HTERT RPE-1 (cell line): ENCODE measurements around the gene ZNF366.

Source experiments
- in situ Hi-C: fragments of 300-500 bp; cut with MboI; formaldehyde crosslinking; loops from 4 replicates; pipeline ENCODE4 v1.14.3; 2020; ENCODE audit warnings: low sequenced_read_pairs

The ZNF366 gene

GRCh38 chr5:72448368-72448767 lies 58.8 kb downstream of the ZNF366 start:
- in situ Hi-C loops: no loop called here

GRCh38 chr5:72447751-72448150 lies 59.5 kb downstream of the ZNF366 start:
- in situ Hi-C loops: no loop called here

DNA sequence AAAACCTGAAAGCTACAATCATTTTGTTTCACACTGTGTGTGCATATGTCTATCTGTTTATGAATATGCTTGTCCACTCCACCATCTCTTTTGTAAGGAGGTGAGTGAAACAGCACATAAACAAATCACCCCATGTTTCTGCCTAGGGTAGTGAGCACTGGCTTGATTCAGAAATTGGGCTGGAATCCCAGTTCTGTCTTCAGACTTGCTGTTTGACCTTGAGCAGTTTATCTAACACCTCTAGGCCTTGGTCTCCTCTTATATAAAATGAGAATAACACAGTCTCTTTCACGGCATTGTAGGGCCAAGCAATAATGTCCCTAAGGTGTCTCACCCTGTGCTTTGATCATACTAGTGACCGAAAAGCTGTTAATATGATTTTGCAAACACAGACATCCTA lies 61.2 kb downstream of the ZNF366 start:
- in situ Hi-C loops: no loop called here

- in situ Hi-C loops: no loop called here
Measured at GRCh38 chr5:72443883-72444282, 63.3 kb downstream of the ZNF366 start.

DNA sequence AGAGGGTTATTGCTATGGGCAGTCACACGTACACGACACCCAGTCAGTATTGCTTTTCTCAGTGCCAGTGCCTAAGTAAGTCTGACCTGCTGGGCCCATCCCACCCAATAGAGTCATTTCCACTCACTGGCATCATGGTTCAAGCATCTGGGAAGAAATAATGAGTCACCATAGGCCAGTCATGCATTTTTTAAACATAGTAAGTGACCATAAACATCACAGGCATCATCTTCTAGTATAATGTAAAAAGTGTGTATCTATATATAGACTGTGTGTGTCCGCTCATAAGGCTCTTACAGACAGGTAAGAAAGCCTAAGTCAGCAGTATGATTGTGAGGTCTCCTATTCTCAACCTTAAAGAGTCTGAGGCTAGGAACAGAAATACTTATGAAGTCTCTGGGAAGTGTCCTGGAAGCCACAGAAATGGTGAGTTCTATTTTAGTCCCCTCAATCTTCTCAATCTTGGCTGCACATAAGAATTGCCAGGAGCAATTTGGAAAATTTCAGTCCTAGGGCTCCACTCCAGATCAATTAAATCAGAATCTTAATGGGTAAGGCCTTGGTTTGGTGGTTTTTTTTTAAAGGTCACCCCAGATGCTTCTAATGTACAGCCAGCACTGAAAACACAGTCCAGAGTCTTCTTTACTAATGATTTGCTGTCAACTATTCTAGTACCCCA lies 65.2 kb downstream of the ZNF366 start:
- in situ Hi-C loops: no loop called here

DNA sequence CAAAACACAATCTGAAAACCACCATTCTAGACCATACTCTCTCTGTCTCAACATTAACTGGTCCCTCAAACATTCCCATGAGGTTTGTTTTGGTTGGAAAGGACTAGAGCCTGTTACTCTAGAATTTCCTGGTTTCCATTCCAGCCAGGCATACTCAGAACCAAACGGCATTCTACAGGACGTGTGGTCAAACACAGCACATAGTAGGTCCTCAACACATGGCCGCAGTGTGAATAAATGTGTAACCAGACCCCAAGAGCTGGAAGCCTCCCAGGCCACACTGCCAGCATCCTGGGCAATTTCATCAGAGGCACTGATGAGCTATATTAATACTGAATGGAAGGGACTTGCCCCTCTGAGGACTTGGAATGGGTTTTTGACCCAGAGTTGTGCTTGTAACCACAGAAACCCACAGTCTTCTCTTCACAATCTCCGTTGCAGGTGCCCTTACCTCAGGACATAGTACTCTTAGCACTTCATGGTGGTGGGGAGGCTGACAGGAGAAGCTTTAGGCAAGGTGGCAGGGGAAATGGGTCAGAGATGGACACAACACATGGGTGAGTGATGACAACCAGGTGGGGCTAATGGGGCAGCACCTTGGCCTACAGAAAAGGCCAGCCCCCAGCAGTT lies 66.0 kb downstream of the ZNF366 start:
- in situ Hi-C loops: no loop called here

DNA sequence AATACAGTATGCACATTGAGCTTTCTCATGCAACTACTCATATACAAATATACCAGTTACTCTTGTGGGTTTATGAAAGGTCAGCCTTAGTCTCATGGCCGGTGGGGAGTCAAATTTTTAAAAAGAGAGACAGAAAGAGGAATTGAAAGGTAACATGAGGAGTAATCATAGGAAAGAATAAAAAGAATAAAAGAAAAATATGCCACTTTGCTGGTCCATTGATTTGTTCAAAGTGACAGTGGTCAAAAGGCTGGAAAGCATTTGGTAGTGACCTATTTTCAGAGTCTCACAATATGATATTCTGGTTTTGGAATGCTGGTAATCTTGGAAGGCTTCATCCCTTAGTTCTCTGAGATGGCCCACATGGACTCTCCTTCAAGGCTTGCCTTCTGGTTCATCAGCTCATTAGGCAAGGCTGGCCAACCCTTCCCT lies 67.0 kb downstream of the ZNF366 start:
- in situ Hi-C loops: no loop called here

- in situ Hi-C loops: no loop called here
Measured at GRCh38 chr5:72439192-72439591, 68.0 kb downstream of the ZNF366 start.

- in situ Hi-C loops: no loop called here
Measured at GRCh38 chr5:72438141-72438540, 69.1 kb downstream of the ZNF366 start.

GRCh38 chr5:72436796-72437471 lies 70.3 kb downstream of the ZNF366 start:
- in situ Hi-C loops: no loop called here

- in situ Hi-C loops: no loop called here
Measured at GRCh38 chr5:72434781-72435437, 72.3 kb downstream of the ZNF366 start.

GRCh38 chr5:72434056-72434780 lies 73.0 kb downstream of the ZNF366 start:
- in situ Hi-C loops: no loop called here

DNA sequence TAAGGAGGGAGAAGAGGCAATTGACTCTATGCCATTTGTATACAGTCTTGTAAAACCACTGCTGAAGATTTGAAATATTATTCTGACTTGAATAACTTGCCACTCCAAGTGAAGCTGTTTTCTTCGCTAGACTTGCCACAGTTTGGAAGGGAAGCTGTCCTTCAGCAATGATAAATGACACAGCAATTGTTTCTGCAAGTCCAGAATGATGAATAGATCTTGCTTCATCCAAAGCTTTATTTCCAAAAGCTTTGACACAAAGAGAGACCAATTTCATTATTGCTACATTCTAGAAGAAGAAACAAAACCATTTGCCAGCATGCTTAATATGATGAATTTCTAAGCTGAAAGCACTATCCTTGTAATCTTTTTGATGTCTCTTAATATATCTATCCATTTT lies 73.7 kb downstream of the ZNF366 start:
- in situ Hi-C loops: no loop called here

DNA sequence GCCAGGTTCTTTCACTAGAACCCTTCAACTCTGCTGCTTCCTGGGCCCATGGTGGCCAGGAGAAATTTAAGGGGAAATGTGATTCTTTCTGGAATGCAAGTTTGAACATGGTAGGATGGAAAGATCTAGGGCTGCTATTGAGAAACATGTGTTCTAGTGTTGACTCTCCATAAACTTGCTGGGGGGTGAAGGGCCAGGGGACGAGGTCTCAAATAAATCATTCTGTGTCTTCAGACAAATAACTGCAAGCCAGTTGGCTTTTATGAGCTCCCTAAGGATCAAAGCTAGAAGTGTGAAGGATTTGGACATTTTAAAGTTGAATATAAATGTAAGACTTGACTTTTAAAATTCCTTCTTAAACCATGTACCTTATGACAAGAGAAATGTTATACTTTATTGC lies 78.5 kb downstream of the ZNF366 start:
- in situ Hi-C loops: no loop called here

DNA sequence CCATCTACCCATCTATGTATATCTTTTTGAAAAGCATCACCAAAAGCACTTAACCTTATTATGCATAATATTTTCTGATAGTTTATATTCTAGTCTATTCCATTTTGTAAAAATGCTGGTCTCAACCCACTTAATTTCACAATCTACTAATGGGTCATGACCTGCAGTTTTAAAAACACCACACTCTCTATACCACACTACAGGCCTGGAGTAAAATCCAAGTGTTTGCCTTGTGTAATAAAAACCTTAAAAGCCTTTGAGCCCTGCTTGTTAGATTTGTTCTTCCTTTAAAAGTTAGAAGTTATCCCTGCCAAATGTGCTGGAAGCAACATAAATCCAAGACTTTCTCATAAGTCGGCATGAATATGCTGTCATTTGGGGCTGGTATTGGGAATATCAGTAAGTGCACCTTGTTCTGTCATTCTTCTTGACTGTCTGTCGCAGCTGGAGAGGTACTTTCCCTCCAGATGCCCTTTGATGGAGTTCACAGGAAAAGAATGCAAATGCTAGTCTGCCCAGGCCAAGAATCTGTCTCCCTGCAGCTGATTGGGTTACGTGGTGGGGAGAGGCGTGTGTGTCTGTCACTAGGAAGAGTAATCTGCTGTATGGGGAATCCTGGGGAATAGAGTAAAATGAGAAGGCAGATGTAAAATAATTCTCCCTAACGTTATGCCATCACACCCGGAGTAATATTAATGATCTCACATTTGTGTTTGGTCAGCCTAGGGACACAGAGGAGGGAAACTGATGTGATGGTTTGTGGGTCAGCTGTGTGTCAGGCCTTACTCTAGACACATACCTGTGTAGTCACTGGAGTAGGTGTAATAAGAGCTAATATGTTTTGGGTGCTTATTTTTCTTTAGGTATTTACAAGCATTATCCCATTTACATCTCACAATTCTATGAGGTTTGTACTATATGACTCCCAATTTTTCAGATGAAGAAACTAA lies 79.4 kb downstream of the ZNF366 start:
- in situ Hi-C loops: no loop called here

- in situ Hi-C loops: no loop called here
Measured at GRCh38 chr5:72427016-72427415, 80.2 kb downstream of the ZNF366 start.

- in situ Hi-C loops: no loop called here
Measured at GRCh38 chr5:72426019-72426418, 81.2 kb downstream of the ZNF366 start.

DNA sequence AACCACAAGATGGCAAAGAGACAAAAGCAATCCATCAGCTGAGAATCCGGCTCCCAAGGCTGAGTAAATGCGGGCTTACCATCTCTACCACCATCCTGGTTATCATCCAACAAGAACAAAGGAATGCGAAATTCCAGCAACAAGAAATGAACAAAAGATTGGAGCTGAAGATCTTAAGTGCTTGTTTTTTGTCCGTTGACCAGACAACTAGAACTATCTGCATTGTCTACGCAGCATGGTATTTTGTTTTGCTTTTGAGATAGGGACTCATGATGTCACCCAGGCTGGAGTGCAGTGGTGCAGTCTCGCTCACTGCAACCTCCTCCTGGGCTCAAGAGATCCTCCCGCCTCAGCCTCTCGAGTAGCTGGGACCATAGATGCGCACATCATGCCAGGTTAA lies 88.9 kb downstream of the ZNF366 start:
- in situ Hi-C loops: no loop called here

GRCh38 chr5:72417333-72418062 lies 89.7 kb downstream of the ZNF366 start:
- in situ Hi-C loops: no loop called here
